HG02840 (cell line): Measurements from ENCODE around the gene AP1M1.
"Not testable (repeated sequence)": the region's sequence is repeated elsewhere in the genome, so short reads cannot be mapped to it uniquely, and the experiment has no call there.

Experiments used
- ATAC-seq: cut with Tn5 transposase; IDR thresholded peaks from one replicate; pipeline ENCODE4 v1.9.1; 2021; ENCODE audit warnings: mild to moderate bottlenecking, moderate library complexity, moderate number of reproducible peaks; ENCODE audit not compliant: unreplicated experiment, low FRiP score

Gene AP1M1

GRCh38 chr19:16258440-16258903, 60.8 kb downstream of the AP1M1 start:
- ATAC-seq = no peak

GRCh38 chr19:16259385-16260159, 61.9 kb downstream of the AP1M1 start:
- no peak for ATAC-seq

GRCh38 chr19:16260160-16260811, 62.6 kb downstream of the AP1M1 start:
- ATAC-seq = no peak

GRCh38 chr19:16260812-16261161, 63.1 kb downstream of the AP1M1 start:
- ATAC-seq = no peak

- no peak for ATAC-seq
Measured at GRCh38 chr19:16261584-16262368, 64.1 kb downstream of the AP1M1 start.

- ATAC-seq = no peak
Measured at GRCh38 chr19:16262618-16263017, 64.9 kb downstream of the AP1M1 start.

- no peak for ATAC-seq
Measured at GRCh38 chr19:16263141-16263761, 65.5 kb downstream of the AP1M1 start.

GRCh38 chr19:16265205-16265604, 67.5 kb downstream of the AP1M1 start:
- ATAC-seq = no peak

GRCh38 chr19:16265890-16266585, 68.3 kb downstream of the AP1M1 start:
- no peak for ATAC-seq

GRCh38 chr19:16266586-16266942, 68.9 kb downstream of the AP1M1 start:
- no peak for ATAC-seq

- ATAC-seq = no peak
Measured at GRCh38 chr19:16268676-16269319, 71.1 kb downstream of the AP1M1 start.

GRCh38 chr19:16272945-16273344, 75.2 kb downstream of the AP1M1 start:
- ATAC-seq = no peak

- ATAC-seq = no peak
Measured at GRCh38 chr19:16274447-16274846, 76.7 kb downstream of the AP1M1 start.

GRCh38 chr19:16280306-16280705, 82.6 kb downstream of the AP1M1 start:
- no peak for ATAC-seq

- ATAC-seq = no peak
Measured at GRCh38 chr19:16281743-16282142, 84.0 kb downstream of the AP1M1 start.

GRCh38 chr19:16283210-16284061, 85.7 kb downstream of the AP1M1 start:
- ATAC-seq = no peak

GRCh38 chr19:16284505-16284904, 86.8 kb downstream of the AP1M1 start:
- ATAC-seq = no peak

GRCh38 chr19:16285079-16285478, 87.4 kb downstream of the AP1M1 start:
- ATAC-seq = not testable (repeated sequence)
